SU-DHL-6 (cell line): ENCODE measurements around the gene TXNRD1.

Experiments used
- CTCF ChIP-seq: fragments of 200-600 bp; sonication (generic); IDR thresholded peaks from one replicate; pipeline ENCODE4 v1.5.1; 2017; ENCODE audit warnings: antibody characterized with exemption, mild to moderate bottlenecking, low read length, moderate library complexity; ENCODE audit not compliant: insufficient read depth, poor library complexity, severe bottlenecking
- EZH2phosphoT487 ChIP-seq: fragments of 200-600 bp; sonication (generic), shearing (Covaris generic); conservative IDR thresholded peaks from 2 replicates; pipeline ENCODE4 v1.6.1; 2018; ENCODE audit warnings: mild to moderate bottlenecking, antibody characterized with exemption, low read length, moderate library complexity, mixed read lengths

- TF ChIP-seq CTCF, result no peak
- no peak for TF ChIP-seq EZH2phosphoT487
These were observed 27.1 kb downstream of the TXNRD1 start for GRCh38 chr12:104242546-104243206.
